Kidney (tissue), 14 donors: ENCODE data around the gene PPP1R3E. TPM values are rescaled to one million over a fixed set of nuclear protein-coding genes. Genes with fewer than 3 reads are reported as not detected.
A peak's percentile ranks its signal among the peaks of the same experiment; 100 is the strongest.
"Not testable (repeated sequence)": the region's sequence is repeated elsewhere in the genome, so short reads cannot be mapped to it uniquely, and the experiment has no call there.

Experiments used
- DNase-seq, 5 donors: peaks; one replicate each; pipeline ENCODE4 v3.0.0-alpha.2; 2013 to 2020
- FAIRE-seq: peaks from 2 replicates; lab custom pipeline; 2012; peaks lifted over from hg19 to GRCh38; lab: Jason Lieb, UNC
- H3K27ac ChIP-seq, 2 donors: one replicate each; pipeline ENCODE4 v1.7.0; 2013; ENCODE audit warnings: low read depth in 2 of 2, low read length in 2 of 2, inconsistent platforms in 1 of 2
- H3K27me3 ChIP-seq: one replicate; pipeline ENCODE4 v1.7.1; 2013; ENCODE audit warnings: low read length, inconsistent platforms; ENCODE audit not compliant: control insufficient read depth, insufficient read depth
- H3K36me3 ChIP-seq, 3 donors: one replicate each; pipeline versions ENCODE4 v1.7.0 to v1.7.1; 2013; ENCODE audit warnings: low read length in 3 of 3, control low read depth in 1 of 3, inconsistent platforms in 1 of 3; ENCODE audit not compliant: insufficient read depth in 3 of 3, control insufficient read depth in 2 of 3
- H3K4me1 ChIP-seq, 3 donors: one replicate each; pipeline versions ENCODE4 v1.7.0 to v1.7.1; 2013; ENCODE audit warnings: low read length in 3 of 3, inconsistent platforms in 1 of 3, low read depth in 1 of 3; ENCODE audit not compliant: control insufficient read depth in 2 of 3, insufficient read depth in 2 of 3
- H3K4me3 ChIP-seq, 3 donors: one replicate each; pipeline versions ENCODE4 v1.7.0 to v1.8.1; 2013; ENCODE audit warnings: low read length in 3 of 3, control low read depth in 1 of 3, inconsistent platforms in 1 of 3
- H3K9ac ChIP-seq, 3 donors: one replicate each; pipeline versions ENCODE4 v1.7.0 to v1.7.1; 2013; ENCODE audit warnings: low read length in 3 of 3, control low read depth in 1 of 3, inconsistent platforms in 1 of 3
- H3K9me3 ChIP-seq, 3 donors: one replicate each; pipeline versions ENCODE4 v1.7.0 to v1.7.1; 2013; ENCODE audit warnings: low read length in 3 of 3, control low read depth in 1 of 3, inconsistent platforms in 1 of 3; ENCODE audit not compliant: control insufficient read depth in 2 of 3, insufficient read depth in 1 of 3
- intact Hi-C: fragments of 100-400 bp; cut with DNase I; formaldehyde crosslinking; loops from one replicate; pipeline ENCODE4 v1.11.1; 2022
- polyA plus RNA-seq: library from polyadenylated mRNA; stranded (reverse); fragments of 350-450 nt; fragmentation: Illumina TruSeq; extraction: RNeasy Lipid Tissue Mini Kit (QIAGEN cat#74804); gene quantifications from one replicate; pipeline ENCODE4 v1.2.3, GENCODE V29; 2014; ENCODE audit warnings: low read depth, low replicate concordance; ENCODE audit not compliant: insufficient read depth
- total RNA-seq: library from RNA; stranded (reverse); fragmentation: NEBNext Ultra II Directional; extraction: Animal tissue kit (Norgen Biotek cat#: 25700); gene quantifications from one replicate; pipeline ENCODE4 v1.2.1, GENCODE V29; 2021
- TF ChIP-seq, protein P1 (sequence below): IDR thresholded peaks from 3 replicates; pipeline ENCODE4 v1.5.1; 2012; ENCODE audit warnings: mild to moderate bottlenecking, moderate library complexity, borderline replicate concordance; ENCODE audit not compliant: insufficient read depth; ENCODE audit errors: extremely low read depth
- donor health status: control.
- donor health status: control.
- donor health status: control.
- donor health status: control.
- donor health status: control.
- donor health status: DM: yes; HTN: yes; CAD: no.
- donor health status: Normal renal cell carcinoma (clear cell type).

PPP1R3E gene
- total and polyA plus RNA-seq, 2 donors from 2014 or later = 17.3 to 22.8 TPM

DNA sequence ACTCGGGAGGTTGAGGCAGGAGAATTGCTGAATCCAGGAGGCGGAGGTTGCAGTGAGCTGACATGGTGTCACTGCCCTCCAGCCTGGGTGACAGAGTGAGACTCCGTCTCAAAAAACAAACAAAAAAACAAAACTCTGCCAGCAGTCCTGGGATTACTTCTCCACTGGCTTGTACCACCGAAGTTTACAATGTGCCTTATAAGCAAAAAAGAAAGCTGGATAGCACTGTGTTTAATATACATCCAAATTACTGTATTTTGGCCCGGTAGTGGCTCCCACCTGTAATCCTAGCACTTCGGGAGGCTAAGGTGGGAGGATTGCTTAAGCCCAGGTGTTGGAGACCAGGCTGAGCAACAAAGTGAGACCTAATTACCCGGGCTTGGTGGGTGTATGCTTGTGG lies 33.5 kb downstream of the PPP1R3E start:
- no peak for DNase-seq
- Histone ChIP-seq H3K36me3 (no peaks in the 10 kb centered on the region), H3K27ac (no peak overlapping the region), H3K27me3 (no peaks in the 10 kb centered on the region), H3K4me3 (no peak overlapping the region), H3K9me3 (no peaks in the 10 kb centered on the region), H3K9ac (no peak overlapping the region), H3K4me1 (no peaks in the 10 kb centered on the region)
- TF ChIP-seq, protein P1, sequence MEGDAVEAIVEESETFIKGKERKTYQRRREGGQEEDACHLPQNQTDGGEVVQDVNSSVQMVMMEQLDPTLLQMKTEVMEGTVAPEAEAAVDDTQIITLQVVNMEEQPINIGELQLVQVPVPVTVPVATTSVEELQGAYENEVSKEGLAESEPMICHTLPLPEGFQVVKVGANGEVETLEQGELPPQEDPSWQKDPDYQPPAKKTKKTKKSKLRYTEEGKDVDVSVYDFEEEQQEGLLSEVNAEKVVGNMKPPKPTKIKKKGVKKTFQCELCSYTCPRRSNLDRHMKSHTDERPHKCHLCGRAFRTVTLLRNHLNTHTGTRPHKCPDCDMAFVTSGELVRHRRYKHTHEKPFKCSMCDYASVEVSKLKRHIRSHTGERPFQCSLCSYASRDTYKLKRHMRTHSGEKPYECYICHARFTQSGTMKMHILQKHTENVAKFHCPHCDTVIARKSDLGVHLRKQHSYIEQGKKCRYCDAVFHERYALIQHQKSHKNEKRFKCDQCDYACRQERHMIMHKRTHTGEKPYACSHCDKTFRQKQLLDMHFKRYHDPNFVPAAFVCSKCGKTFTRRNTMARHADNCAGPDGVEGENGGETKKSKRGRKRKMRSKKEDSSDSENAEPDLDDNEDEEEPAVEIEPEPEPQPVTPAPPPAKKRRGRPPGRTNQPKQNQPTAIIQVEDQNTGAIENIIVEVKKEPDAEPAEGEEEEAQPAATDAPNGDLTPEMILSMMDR = no peak
- intact Hi-C loops = no loop called here
- no peak for FAIRE-seq

DNA sequence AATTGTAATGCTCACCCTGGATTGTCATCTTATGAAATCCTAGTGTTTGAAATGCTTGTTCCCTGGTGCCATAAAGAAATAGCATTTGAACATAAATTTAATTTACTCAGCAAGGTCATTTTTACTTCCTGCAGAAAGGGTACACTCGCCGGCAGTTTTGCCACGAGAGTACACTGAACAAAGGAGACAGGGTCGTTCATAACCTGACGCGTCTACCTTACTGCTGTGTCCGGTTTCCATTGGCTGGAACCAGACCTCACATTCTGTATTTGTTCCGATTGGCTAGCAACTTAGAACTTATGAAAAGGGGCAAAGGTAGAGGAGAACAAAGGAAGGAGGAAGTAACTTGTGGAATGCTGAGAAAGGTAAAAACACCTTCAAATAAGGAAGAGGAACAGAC lies 41.8 kb downstream of the PPP1R3E start:
- H3K4me1 ChIP-seq, DNase-seq, H3K9ac ChIP-seq, H3K27me3 ChIP-seq, H3K36me3 ChIP-seq, intact Hi-C loops, FAIRE-seq, H3K9me3 ChIP-seq: not testable (repeated sequence)
- H3K27ac ChIP-seq = peak overlapping the region in 1 of 2 donors; percentile 78
- peak overlapping the region in 1 of 3 donors; percentile 32 for H3K4me3 ChIP-seq

DNA sequence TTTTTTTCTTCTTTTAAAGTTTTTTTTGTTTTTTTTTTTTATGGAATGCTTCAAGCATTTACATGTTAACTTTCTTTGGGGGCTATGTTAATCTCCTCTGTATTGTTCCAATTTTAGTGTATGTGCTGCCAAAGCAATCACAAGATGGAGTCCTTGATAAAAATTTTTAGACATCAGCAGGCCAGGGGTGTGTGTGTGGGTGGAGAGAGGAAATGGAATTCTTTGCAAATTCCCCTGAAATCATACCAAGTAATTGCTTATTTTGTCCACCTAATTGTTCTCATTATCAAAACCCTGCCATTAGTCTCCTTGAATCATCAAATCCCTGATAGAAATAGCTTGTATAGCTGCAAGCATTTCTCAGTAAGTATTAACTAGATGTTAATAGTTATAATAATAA lies 43.2 kb downstream of the PPP1R3E start:
- Histone ChIP-seq H3K27me3 (no peaks in the 10 kb centered on the region), H3K9me3 (no peaks in the 10 kb centered on the region), H3K4me1 (no peaks in the 10 kb centered on the region), H3K36me3 (no peaks in the 10 kb centered on the region), H3K4me3 (no peak overlapping the region), H3K27ac (no peak overlapping the region), H3K9ac (no peak overlapping the region)
- TF ChIP-seq, protein P1 = no peak
- intact Hi-C loops = no loop called here
- FAIRE-seq = no peak
- no peak for DNase-seq

DNA sequence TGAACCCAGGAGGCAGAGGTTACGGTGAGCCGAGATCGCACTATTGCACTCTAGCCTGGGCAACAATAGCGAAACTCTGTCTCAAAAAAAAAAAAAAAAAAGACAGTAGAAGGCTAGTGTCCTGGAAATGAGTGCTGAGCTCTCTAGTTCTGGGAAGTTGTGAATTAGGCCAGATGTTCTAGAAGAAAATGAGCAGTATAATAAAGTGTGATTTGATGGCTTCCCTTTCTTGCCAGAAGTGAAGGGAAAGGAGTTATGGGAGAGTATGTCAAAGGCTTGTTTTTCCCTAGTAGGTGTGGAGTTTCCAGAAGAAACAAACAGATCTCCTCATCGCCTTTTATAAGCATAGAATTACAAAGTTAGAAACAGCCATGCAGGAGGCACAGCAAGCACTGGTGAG lies 44.4 kb downstream of the PPP1R3E start:
- Histone ChIP-seq H3K9me3 (no peaks in the 10 kb centered on the region), H3K9ac (no peak overlapping the region), H3K4me1 (no peaks in the 10 kb centered on the region), H3K4me3 (no peak overlapping the region), H3K36me3 (no peaks in the 10 kb centered on the region), H3K27me3 (no peaks in the 10 kb centered on the region), H3K27ac (peak overlapping the region in 1 of 2 donors; percentile 59)
- DNase-seq (peak in 1 of 5 donors; percentile 18), FAIRE-seq (no peak)
- intact Hi-C loops = no loop called here
- TF ChIP-seq, protein P1 = no peak
